Middle frontal gyrus (tissue), 1 donor: ENCODE results near the gene ATRN.
"Not testable (repeated sequence)": the region's sequence is repeated elsewhere in the genome, so short reads cannot be mapped to it uniquely, and the experiment has no call there.

Source experiments
- DNase-seq: peaks from one replicate; pipeline ENCODE4 v3.0.0-alpha.2; 2015; ENCODE audit warnings: low spot score; ENCODE audit errors: extremely low spot score

Gene ATRN

DNA sequence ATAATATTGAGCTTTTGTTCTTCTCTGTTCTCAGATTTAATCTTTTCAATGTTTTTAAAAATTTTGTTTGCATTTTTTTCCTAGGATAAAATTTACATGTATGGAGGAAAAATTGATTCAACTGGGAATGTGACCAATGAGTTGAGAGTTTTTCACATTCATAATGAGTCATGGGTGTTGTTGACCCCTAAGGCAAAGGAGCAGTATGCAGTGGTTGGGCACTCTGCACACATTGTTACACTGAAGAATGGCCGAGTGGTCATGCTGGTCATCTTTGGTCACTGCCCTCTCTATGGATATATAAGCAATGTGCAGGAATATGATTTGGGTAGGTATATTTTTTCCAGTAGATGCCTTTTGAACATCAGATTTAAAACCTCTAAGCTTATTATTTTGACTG is 89.8 kb downstream of the ATRN start:
- DNase-seq = no peak

GRCh38 chr20:3563133-3563532 is 92.3 kb downstream of the ATRN start:
- DNase-seq = no peak

DNA sequence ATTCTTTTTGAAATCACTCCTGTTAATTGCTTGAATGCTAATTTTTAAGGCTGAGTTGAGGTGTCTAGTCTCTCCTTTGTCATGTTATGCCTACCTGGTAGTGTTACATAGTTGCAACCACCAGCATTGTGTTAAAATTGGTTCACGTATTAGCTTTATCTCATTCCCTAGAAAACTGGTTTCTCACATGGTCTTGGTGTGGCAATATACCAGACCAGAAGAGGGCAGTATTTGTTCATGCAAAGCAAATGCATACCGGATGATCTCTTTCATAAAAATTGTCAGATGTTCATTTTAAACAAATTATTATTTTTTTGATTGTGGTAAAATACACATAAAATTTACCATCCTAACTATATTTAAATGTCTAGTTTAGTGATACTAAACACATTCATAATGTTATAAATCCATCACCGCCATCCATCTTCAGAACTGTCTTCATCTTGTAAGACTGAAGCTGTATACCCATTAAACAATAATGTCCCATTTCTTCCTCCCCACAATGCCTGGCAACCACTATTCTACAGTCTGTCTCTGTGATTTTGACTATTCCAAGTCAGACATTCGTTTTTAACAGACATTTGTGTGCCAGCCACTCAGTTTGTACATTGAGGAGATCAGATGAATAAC is 92.8 kb downstream of the ATRN start:
- peak; percentile 41 for DNase-seq

- DNase-seq = no peak
Observed at GRCh38 chr20:3565851-3566250, 95.0 kb downstream of the ATRN start.

GRCh38 chr20:3572151-3572550 is 101.3 kb downstream of the ATRN start:
- no peak for DNase-seq

- no peak for DNase-seq
Observed at GRCh38 chr20:3576363-3576762, 105.5 kb downstream of the ATRN start.

DNA sequence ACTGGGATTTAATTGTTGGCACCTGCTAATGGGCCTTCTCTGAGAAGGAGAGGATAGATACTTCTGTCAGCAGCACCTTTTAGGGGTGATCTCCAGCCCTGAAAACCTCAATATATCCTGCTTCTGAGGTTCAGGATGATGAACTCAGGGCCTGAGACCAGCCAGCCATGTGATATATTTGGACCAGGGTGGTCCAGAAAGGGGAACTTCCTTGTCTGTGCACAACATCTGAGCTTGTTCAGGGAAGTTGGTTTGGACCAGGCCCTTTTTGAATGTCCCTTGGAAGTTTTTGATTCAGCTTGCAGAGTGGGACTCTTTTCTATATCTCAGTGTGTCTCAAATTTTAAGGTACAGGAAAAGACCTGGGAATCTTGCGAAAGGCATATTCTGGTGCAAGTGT is 106.5 kb downstream of the ATRN start:
- DNase-seq = no peak

- no peak for DNase-seq
Observed at GRCh38 chr20:3580412-3580811, 109.6 kb downstream of the ATRN start.

GRCh38 chr20:3583765-3584164 is 112.9 kb downstream of the ATRN start:
- no peak for DNase-seq

DNA sequence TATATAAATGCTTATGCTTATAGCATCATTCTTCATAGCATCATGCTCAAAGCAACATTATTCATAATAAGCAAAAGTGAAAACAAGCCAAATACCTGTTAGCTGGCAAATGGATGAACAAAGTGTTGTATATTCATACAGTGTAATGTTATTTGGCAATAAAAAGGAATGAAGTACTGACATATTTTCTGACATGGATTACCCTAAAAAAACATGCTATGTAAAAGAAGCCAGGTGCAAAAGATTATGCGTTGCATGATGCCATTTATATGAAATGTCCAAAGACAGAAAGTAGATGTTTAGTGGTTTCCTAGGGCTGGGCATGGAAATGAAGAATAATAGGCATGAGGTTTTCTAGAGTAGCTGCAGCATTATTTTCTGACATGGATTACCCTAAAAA is 115.3 kb downstream of the ATRN start:
- DNase-seq = no peak

- DNase-seq = no peak
Observed at GRCh38 chr20:3590164-3590563, 119.3 kb downstream of the ATRN start.

- no peak for DNase-seq
Observed at GRCh38 chr20:3592931-3593330, 122.1 kb downstream of the ATRN start.

- DNase-seq = no peak
Observed at GRCh38 chr20:3595541-3595940, 124.7 kb downstream of the ATRN start.

DNA sequence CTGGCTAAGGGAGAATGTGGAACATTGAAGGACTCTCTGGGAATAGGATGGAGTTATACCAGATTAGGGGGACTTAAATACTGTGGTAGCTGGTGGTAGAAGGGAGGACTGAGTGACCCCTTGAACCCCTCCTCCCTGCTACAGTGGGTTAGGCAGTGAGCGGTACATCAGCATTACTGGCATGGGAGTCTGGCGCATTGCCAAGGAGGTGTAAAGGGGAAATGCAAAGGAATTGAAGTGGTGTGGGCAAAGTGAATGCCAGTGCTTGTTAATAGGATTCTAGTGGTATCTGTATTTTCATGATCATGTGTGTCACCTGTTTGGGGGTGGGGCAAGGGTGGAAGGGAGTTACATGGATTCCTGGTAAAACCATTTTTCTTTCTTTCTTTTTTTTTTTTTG is 132.3 kb downstream of the ATRN start:
- DNase-seq = no peak

DNA sequence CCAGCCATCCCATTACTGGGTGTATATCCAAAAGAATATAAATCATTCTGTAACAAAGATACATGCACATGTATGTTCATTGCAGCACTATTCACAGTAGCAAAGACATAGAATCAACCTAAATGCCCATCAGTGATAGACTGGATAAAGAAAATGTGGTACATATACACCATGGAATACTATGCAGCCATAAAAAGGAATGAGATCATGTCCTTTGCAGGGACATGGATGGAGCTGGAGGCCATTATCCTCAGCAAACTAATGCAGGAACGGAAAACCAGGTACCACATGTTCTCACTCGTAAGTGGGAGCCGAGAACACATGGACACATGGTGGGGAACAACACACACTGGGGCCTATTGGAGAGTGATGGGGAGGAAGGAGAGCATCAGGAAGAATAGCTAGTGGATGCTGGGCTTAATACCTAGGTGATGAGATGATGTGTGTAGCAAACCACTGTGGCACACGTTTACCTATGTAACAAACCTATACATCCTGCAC is 134.6 kb downstream of the ATRN start:
- DNase-seq = not testable (repeated sequence)

GRCh38 chr20:3606021-3606420 is 135.2 kb downstream of the ATRN start:
- DNase-seq = no peak

- DNase-seq = no peak
Observed at GRCh38 chr20:3611901-3612300, 141.1 kb downstream of the ATRN start.

DNA sequence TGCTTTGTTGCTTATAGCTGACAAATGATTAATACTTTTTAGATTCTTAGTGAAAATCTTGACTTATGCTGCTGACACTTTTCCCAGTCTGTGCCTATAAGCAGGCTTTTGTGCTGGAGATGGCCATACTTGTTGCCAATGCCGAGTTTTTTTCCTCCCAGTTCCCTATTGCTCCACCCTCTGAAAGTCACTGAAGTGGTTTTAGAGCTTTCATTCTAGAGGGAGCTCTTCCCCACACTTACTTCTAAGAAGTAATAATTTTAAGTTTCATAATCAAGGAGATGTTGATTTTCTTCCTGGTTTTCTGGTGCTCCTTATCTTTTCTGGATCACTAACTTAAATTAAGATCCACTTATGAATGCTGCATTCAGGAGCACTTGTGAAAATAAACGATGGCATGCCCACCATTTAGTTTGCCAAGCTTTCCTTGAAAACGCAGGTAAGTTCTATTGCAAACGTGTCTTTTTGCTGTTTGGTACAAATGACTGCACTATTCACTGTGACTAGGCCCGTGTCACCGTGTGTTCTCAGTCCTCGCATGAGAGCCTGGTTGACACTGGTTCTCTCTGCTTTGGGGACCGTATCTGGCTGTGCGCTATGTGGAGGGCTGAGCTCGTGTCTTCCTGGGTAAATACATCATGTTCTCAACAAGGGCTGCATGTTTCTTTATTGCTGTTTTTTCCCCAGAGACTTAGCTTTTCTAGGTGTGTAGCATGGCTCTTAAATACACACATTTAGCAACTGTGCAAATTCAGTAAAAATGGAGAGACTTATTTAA is 142.2 kb downstream of the ATRN start:
- no peak for DNase-seq

DNA sequence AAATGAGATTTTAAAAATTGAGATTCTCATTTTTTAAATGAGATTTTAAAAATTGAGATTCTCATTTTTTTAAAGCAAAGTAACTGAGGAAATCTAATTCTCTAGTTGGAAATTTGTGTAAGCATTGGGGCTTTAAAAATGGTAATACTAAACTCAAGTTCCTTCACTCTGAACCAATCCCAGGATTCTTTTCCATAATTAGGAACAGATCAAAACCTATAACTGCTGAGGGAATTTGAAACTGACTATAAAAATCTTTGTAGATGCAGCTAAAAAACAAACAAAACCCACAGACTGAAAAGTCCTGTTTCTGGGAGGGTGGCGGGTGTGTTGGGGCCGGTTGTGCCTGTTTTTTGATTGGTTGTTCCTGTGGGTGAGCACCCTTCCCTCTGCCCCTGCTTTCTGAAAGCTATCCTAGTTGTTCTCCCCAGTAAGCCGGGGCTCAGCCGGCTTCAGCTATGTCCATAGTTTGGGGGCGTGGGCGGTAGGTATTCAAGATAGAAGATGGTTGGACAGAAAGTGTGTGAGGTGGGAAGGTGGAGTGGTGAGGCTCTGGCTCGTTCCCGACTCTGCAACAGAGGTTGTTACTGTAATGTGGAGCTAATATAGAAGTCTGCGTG is 143.1 kb downstream of the ATRN start:
- DNase-seq = no peak

- no peak for DNase-seq
Observed at GRCh38 chr20:3614466-3614865, 143.6 kb downstream of the ATRN start.

DNA sequence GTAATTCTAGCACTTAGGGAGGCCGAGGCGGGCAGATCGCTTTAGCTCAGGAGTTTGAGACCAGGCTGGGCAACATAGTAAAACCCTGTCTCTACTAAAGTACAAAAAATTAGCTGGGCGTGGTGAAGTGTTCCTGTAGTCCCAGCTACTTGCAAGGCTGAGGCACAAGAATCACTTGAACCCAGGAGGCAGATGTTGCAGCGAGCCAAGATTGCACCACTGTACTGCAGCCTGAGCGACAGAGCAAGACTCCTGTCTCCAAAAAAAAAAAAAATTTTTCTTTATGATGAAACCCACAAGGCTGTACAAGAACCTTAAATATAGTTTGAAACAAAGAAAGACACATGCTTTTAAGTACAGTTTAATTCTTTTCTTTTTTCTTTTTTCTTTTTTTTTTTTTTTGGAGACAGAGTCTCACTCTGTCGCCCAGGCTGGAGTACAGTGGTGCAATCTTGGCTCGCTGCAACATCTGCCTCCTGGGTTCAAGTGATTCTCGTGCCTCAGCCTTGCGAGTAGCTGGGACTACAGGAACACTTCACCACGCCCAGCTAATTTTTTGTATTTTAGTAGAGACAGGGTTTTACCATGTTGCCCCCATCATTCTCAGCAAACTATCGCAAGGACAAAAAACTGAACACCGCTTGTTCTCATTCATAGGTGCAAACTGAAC is 144.5 kb downstream of the ATRN start:
- DNase-seq = not testable (repeated sequence)

DNA sequence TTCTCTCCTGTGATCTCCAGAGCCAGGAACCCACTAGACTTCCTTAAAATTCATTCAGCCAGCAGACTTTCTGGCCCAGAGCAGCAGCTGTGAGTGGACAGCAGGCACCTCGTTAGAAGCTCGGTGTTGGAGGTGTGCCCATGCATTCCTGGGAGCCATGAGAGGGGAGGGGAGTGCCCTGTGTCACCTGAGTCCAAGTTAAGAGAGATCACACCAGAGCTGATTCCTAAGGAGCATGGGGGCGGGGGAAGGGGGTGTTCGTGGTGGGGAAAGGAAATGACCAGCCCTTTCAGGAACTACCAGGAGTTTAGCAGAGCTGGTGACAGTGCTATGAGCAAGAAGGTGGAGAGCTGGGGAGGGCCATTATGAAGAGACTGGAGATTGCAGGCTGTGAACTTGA is 145.4 kb downstream of the ATRN start:
- DNase-seq = no peak
